ENCODE results near the gene POLD1. TPM values are rescaled to one million over a fixed set of nuclear protein-coding genes. Genes with fewer than 3 reads are reported as not detected.

The POLD1 gene
- total RNA-seq, 2 donors from 2014 or later = 12.8 to 39.5 TPM

DNA sequence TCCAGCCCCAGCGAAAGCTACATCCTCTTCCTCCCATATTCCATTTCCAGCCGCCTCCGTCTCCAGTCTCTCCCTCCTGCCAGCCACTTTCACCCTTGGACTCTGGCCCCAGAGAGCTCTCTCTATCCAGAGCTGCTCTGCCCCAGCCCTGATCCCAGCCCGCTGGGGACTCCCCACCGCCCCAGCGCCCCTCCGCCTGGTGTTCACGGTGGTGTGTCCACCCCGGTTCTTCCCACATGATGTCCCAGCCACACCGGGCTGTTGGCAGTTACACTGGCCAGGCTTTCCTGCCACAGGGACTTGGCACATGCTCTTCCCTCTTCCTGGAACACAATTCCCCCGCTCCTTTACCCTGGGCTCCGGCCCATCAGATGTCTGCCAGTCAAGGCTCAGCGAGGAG is 80.9 kb downstream of the POLD1 start:
- Histone ChIP-seq H3K9me3 (no peaks in the 10 kb centered on the region), H3K4me3 (no peak overlapping the region), H3K36me3 (no peaks in the 10 kb centered on the region), H3K4me1 (ENCODE audit: control insufficient read depth in 1 of 2, low read depth in 2 of 2) (no peaks in the 10 kb centered on the region), H3K27me3 (replicated peaks; ENCODE audit: insufficient read depth) (no peaks in the 10 kb centered on the region), H3K27ac (no peak overlapping the region)
- TF ChIP-seq, protein P1, sequence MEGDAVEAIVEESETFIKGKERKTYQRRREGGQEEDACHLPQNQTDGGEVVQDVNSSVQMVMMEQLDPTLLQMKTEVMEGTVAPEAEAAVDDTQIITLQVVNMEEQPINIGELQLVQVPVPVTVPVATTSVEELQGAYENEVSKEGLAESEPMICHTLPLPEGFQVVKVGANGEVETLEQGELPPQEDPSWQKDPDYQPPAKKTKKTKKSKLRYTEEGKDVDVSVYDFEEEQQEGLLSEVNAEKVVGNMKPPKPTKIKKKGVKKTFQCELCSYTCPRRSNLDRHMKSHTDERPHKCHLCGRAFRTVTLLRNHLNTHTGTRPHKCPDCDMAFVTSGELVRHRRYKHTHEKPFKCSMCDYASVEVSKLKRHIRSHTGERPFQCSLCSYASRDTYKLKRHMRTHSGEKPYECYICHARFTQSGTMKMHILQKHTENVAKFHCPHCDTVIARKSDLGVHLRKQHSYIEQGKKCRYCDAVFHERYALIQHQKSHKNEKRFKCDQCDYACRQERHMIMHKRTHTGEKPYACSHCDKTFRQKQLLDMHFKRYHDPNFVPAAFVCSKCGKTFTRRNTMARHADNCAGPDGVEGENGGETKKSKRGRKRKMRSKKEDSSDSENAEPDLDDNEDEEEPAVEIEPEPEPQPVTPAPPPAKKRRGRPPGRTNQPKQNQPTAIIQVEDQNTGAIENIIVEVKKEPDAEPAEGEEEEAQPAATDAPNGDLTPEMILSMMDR (IDR thresholded peaks at IDR 0.05) = no peak
- DNase-seq (ENCODE audit: low spot score) (no peak), ATAC-seq (ENCODE audit: insufficient number of reproducible peaks, low FRiP score, low read depth) (no peak)

DNA sequence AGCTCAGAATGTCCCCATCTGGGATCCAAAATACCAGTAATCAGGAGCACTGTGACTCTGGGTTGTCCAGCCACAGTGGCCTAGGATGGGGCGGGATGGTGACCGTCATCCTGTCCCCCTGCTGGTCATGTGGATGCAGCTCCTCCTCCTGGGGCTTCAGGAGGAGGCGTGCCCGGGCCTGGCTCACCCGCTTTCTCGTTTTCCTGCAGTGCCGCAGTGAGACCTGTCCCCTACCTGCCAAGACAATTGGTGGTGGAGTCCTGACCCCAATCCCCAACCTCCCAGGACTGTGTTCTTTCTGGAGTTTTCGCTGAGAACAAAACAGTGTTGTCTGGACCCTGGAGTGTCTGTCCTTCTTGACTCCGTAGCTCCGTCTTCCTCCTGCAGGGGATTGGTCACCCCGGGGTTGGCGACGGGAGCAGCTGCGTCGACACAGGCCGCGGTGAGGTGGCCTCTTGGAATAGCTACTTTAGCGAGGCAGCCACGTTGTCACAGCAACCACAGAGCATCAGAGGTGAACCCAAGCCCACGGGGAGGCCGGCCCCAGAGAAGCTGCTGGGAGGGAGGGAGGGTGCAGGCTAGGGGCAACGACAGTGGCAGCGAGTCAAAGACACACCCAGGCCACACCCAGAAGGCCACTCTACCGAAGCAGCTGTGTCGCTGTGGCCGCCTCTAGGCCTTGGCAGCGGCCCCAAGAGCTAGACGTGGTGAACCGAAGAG is 82.0 kb downstream of the POLD1 start:
- no peak for DNase-seq (ENCODE audit: low spot score)
- H3K4me3 ChIP-seq = no peak overlapping the region
- H3K36me3 ChIP-seq = no peaks in the 10 kb centered on the region
- TF ChIP-seq, protein P1 (IDR thresholded peaks at IDR 0.05) = no peak
- no peaks in the 10 kb centered on the region for H3K4me1 ChIP-seq (ENCODE audit: control insufficient read depth in 1 of 2, low read depth in 2 of 2)
- H3K27me3 ChIP-seq (replicated peaks; ENCODE audit: insufficient read depth) = no peaks in the 10 kb centered on the region
- H3K9me3 ChIP-seq = no peaks in the 10 kb centered on the region
- ATAC-seq (ENCODE audit: insufficient number of reproducible peaks, low FRiP score, low read depth) = no peak
- H3K27ac ChIP-seq = no peak overlapping the region

DNA sequence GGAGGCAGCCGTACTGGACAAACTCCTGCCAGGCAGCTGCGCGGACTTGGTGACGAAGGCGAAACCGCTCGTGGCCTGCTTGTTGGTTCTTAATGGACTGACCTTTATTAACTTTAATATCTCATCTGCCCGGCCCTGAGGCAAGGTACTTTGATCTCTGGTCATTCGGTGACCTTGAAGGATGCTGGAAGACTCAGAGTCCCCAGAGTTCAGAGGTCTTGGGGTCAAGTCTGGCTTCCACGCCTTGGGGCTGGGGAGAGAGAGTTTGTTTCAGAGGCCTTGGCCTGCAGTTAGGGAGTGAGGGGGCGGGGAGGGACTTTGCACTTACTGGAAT is 82.5 kb downstream of the POLD1 start:
- DNase-seq (ENCODE audit: low spot score) (no peak), ATAC-seq (ENCODE audit: insufficient number of reproducible peaks, low FRiP score, low read depth) (no peak)
- Histone ChIP-seq H3K4me3 (no peak overlapping the region), H3K4me1 (ENCODE audit: control insufficient read depth in 1 of 2, low read depth in 2 of 2) (no peaks in the 10 kb centered on the region), H3K27me3 (replicated peaks; ENCODE audit: insufficient read depth) (no peaks in the 10 kb centered on the region), H3K36me3 (no peaks in the 10 kb centered on the region), H3K27ac (no peak overlapping the region), H3K9me3 (no peaks in the 10 kb centered on the region)
- TF ChIP-seq, protein P1 (IDR thresholded peaks at IDR 0.05) = no peak

DNA sequence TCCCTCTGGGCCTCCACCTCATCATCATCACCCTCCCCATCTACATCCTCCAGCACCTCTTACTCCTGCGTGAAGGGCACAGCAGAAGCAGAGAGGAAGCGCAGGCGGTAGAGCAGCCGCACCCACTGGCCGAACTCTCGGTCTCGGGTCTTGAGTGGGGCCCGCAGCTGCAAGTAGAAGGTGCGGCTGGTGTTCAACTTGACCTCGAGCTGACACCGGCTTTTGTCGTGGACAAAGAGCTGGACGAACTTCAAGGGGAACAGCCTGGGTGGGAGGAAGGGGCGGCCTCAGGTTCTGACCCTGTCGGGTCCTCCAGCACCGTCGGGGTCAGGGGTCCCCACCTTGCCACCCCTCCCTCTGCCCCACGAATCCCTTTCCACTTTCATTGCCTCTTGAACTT is 83.4 kb downstream of the POLD1 start:
- no peak for ATAC-seq (ENCODE audit: insufficient number of reproducible peaks, low FRiP score, low read depth)
- Histone ChIP-seq H3K27me3 (replicated peaks; ENCODE audit: insufficient read depth) (no peaks in the 10 kb centered on the region), H3K4me3 (no peak overlapping the region), H3K9me3 (no peaks in the 10 kb centered on the region), H3K27ac (no peak overlapping the region), H3K4me1 (ENCODE audit: control insufficient read depth in 1 of 2, low read depth in 2 of 2) (no peaks in the 10 kb centered on the region), H3K36me3 (no peaks in the 10 kb centered on the region)
- TF ChIP-seq, protein P1 (IDR thresholded peaks at IDR 0.05) = no peak
- DNase-seq (ENCODE audit: low spot score) = no peak

Other genes starting within 250 kb of the POLD1 start
- not detected for gene IZUMO2, start 221.1 kb upstream of the POLD1 start, total RNA-seq
- 10 to 100 TPM in 1 of 2 donors, 1 to 10 TPM in 1; 2.6 to 11.1 TPM for gene MYH14, start 180.7 kb upstream of the POLD1 start, total RNA-seq
- 1 to 10 TPM; 1.3 to 4.2 TPM for gene KCNC3, start 55.0 kb upstream of the POLD1 start, total RNA-seq
- not detected for gene NAPSA, start 18.7 kb upstream of the POLD1 start, total RNA-seq
- 100 to 1,000 TPM; 113 to 138 TPM for gene NR1H2, start 7.9 kb upstream of the POLD1 start, total RNA-seq
- not detected for gene SPIB, start 34.6 kb downstream of the POLD1 start, total RNA-seq
- gene MYBPC2, start 48.5 kb downstream of the POLD1 start, total RNA-seq = under 1 TPM in 1 of 2 donors, not detected in 1; 0.14 TPM
- 100 to 1,000 TPM in 1 of 2 donors, 10 to 100 TPM in 1; 85.6 to 139 TPM for gene EMC10, start 92.2 kb downstream of the POLD1 start, total RNA-seq
- under 1 TPM in 1 of 2 donors, not detected in 1; 0.56 TPM for gene GARIN5A, start 92.5 kb downstream of the POLD1 start, total RNA-seq
- 10 to 100 TPM; 11.6 to 34.7 TPM for gene JOSD2, start 126.8 kb downstream of the POLD1 start, total RNA-seq
- gene ASPDH, start 129.6 kb downstream of the POLD1 start, total RNA-seq = not detected
- 10 to 100 TPM in 1 of 2 donors, 1 to 10 TPM in 1; 5.3 to 13.7 TPM for gene LRRC4B, start 184.1 kb downstream of the POLD1 start, total RNA-seq

All from thoracic aorta (tissue), 2 donors.